Transverse colon (tissue), 4 donors: ENCODE results near the gene ACSM6.
"Not testable (repeated sequence)": the region's sequence is repeated elsewhere in the genome, so short reads cannot be mapped to it uniquely, and the experiment has no call there.

Experiments
- CTCF ChIP-seq, 5 experiments: fragments of 200-600 bp in 3 of 5; fragments of 450-650 bp in 2 of 5; sonication (generic) in 3 of 5; IDR thresholded peaks; 1 replicate in 2 of 5; 2 replicates in 3 of 5; pipeline ENCODE4 v1.5.1; 2016 to 2017; ENCODE audit warnings: antibody characterized with exemption in 5 of 5, inconsistent platforms in 3 of 5, mild to moderate bottlenecking in 2 of 5, moderate library complexity in 1 of 5
- POLR2AphosphoS5 ChIP-seq, 3 donors: sonication (generic); formaldehyde crosslinking; IDR thresholded peaks; one replicate each; pipeline ENCODE4 v1.6.1; 2016; ENCODE audit warnings: antibody characterized with exemption in 3 of 3

- not testable (repeated sequence) for TF ChIP-seq CTCF, POLR2AphosphoS5 (IDR thresholded peaks at IDR 0.05)
Measured at GRCh38 chr10:95228934-95229723, 35.1 kb downstream of the ACSM6 start.
